H1 (cell line): ENCODE data around the gene POGZ. TPM values are rescaled to one million over a fixed set of nuclear protein-coding genes. Genes with fewer than 3 reads are reported as not detected.

ENCODE experiments used
- JUND ChIP-seq: IDR thresholded peaks from 2 replicates; pipeline ENCODE4 v1.6.1; 2011; ENCODE audit warnings: mild to moderate bottlenecking, improper control_type of control experiment, low read length
- NRF1 ChIP-seq: IDR thresholded peaks from 2 replicates; pipeline ENCODE4 v1.6.1; 2011; ENCODE audit warnings: mild to moderate bottlenecking, low read depth, low read length, improper control_type of control experiment
- RXRA ChIP-seq: IDR thresholded peaks from 2 replicates; pipeline ENCODE4 v1.6.1; 2011; ENCODE audit warnings: low read depth, mild to moderate bottlenecking, low read length, moderate library complexity; ENCODE audit not compliant: insufficient read depth
- SIX5 ChIP-seq: IDR thresholded peaks from 2 replicates; pipeline ENCODE4 v1.6.1; 2011; ENCODE audit warnings: mild to moderate bottlenecking, low read depth, low read length
- polyA plus RNA-seq, 7 experiments: library from polyadenylated mRNA; depleted of rRNA in 3 of 7; stranded (reverse) in 5 of 7; unstranded in 2 of 7; fragments of >200 nt in 5 of 7; fragments of 200-250 nt in 2 of 7; gene quantifications; 1 replicate in 5 of 7; 2 replicates in 1 of 7; 4 replicates in 1 of 7; pipeline versions ENCODE4 v1.2.1 to v1.2.3, GENCODE V29; 2011 to 2013; ENCODE audit warnings: missing spikeins in 2 of 7, mixed read lengths in 2 of 7
- total RNA-seq: library from RNA; stranded (reverse); fragmentation: NEBNext Ultra II Directional; extraction: Animal tissue kit (Norgen Biotek cat#: 25700); gene quantifications from 2 replicates; pipeline ENCODE4 v1.2.1, GENCODE V29; 2021
- TF ChIP-seq, protein P1 (sequence below): IDR thresholded peaks from 2 replicates; pipeline ENCODE4 v1.6.1; 2011; ENCODE audit warnings: low read length, improper control_type of control experiment
- TF ChIP-seq, protein P2 (sequence below): IDR thresholded peaks from 2 replicates; pipeline ENCODE4 v1.6.1; 2012; ENCODE audit warnings: inconsistent platforms

Gene POGZ
- total and polyA plus RNA-seq, 2 of the 8 experiments (the other 6 are each of a cell fraction or from before 2014, with no cell fraction given): 66.4 to 105 TPM

DNA sequence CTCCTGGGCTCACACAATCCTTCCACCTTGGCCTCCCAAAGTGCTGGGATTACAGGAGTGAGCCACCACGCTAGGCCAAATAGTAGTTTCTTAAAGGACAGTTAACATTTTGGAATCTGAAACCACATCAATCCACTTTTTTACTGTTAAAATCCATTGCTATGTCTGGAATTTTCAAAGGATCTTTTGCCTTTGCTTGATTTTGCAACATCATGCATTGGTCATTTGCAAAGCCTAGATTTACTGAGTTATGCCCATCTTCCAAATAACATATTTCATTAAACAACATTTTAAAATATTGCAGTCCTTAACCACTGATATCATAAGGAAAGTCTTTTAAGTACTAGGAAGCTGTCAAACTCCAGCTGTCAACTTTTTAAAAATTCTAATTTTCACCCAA, 3.3 kb downstream of the POGZ start (continued):
- TF ChIP-seq, protein P1, sequence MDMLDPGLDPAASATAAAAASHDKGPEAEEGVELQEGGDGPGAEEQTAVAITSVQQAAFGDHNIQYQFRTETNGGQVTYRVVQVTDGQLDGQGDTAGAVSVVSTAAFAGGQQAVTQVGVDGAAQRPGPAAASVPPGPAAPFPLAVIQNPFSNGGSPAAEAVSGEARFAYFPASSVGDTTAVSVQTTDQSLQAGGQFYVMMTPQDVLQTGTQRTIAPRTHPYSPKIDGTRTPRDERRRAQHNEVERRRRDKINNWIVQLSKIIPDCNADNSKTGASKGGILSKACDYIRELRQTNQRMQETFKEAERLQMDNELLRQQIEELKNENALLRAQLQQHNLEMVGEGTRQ: no peak
- TF ChIP-seq, protein P2, sequence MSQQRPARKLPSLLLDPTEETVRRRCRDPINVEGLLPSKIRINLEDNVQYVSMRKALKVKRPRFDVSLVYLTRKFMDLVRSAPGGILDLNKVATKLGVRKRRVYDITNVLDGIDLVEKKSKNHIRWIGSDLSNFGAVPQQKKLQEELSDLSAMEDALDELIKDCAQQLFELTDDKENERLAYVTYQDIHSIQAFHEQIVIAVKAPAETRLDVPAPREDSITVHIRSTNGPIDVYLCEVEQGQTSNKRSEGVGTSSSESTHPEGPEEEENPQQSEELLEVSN: no peak
- no peak for TF ChIP-seq RXRA
- TF ChIP-seq NRF1: no peak
- no peak for TF ChIP-seq SIX5
- TF ChIP-seq JUND: no peak
